ENCODE results near the gene ELMOD2. TPM values are rescaled to one million over a fixed set of nuclear protein-coding genes. Genes with fewer than 3 reads are reported as not detected.

The ELMOD2 gene
- total and polyA plus RNA-seq, 2 of the 13 experiments (the other 11 are each of a cell fraction or from before 2014, with no cell fraction given), result 10.2 to 38.1 TPM

DNA sequence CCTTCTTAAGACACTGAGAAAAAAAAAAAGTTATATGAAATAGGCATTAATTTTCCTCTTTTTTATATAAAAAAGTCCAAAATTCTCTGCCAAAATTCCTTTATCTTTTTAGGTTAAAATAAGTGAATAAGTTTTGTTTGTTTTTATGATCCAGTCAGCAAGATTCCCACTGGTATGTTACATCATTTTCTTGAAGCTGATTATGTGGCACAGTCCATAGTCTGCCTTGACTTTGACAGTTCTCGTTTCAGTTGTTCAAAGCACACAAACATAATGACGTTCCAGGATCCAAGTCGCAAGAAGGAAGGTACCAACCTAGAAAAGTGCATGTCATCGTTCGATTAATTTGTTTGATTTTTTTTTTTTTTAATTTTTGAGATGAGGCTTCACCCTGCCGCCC, 35.7 kb downstream of the ELMOD2 start:
- in situ Hi-C loops (cut with HindIII; ENCODE audit: extremely low pct_ligation_motif_present, low pct_unique_long_range_greater_than_20kb), result no loop called here
- intact Hi-C loops (cut with micrococcal nuclease; ENCODE audit: unreplicated experiment), result no loop called here
- FAIRE-seq (no peak), ATAC-seq (no peak), DNase-seq (ENCODE audit: low spot score) (no peak)
- Histone ChIP-seq H3K4me2 (ENCODE audit: low read depth, low read length) (no peak overlapping the region), H3K9me3 (ENCODE audit: low read length) (no peaks in the 10 kb centered on the region), H3K36me3 (replicated peaks in 1 of 2; ENCODE audit: control insufficient read depth in 1 of 2, insufficient read depth in 2 of 2, low read length in 2 of 2) (no peaks in the 10 kb centered on the region), H2AFZ (ENCODE audit: low read length) (no peak overlapping the region), H3K9ac (ENCODE audit: insufficient read depth, low read depth, low read length) (no peak overlapping the region), H3K4me1 (ENCODE audit: insufficient read depth, low read length) (no peaks in the 10 kb centered on the region), H3K4me3 (replicated peaks in 1 of 3; ENCODE audit: insufficient read depth in 1 of 3, low read depth in 2 of 3, low read length in 3 of 3) (no peak overlapping the region), H3K27me3 (ENCODE audit: control insufficient read depth in 1 of 2, insufficient read depth in 2 of 2, low read length in 2 of 2) (no peaks in the 10 kb centered on the region), H3K79me2 (ENCODE audit: insufficient read depth, low read length) (no peaks in the 10 kb centered on the region), H3K27ac (ENCODE audit: extremely low read length, insufficient read depth, low read length) (no peak overlapping the region), H4K20me1 (ENCODE audit: insufficient read depth, low read length) (no peaks in the 10 kb centered on the region)
- 50% methylated on average over 6 of the region's 6 CpGs for WGBS (ENCODE audit: low lambda C conversion rate)
- no TSS peak for BruUV-seq (replicated peaks)
- ChIA-PET POLR2A (no interaction called here), CTCF (ENCODE audit: low intra/inter-chr PET ratio, low total read pairs) (no interaction called here)
- TF ChIP-seq ZNF557 (CRISPR knock-in tag; IDR thresholded peaks at IDR 0.05), result no peak
- TF ChIP-seq ZNF547 (CRISPR knock-in tag; IDR thresholded peaks at IDR 0.05), result no peak
- TF ChIP-seq PPARG (CRISPR knock-in tag; conservative IDR thresholded peaks at IDR 0.05), result no peak
- TF ChIP-seq, protein P1, sequence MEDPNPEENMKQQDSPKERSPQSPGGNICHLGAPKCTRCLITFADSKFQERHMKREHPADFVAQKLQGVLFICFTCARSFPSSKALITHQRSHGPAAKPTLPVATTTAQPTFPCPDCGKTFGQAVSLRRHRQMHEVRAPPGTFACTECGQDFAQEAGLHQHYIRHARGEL (CRISPR knock-in tag; IDR thresholded peaks at IDR 0.05), result no peak
- TF ChIP-seq ZNF446 (CRISPR knock-in tag; IDR thresholded peaks at IDR 0.05), result no peak
- no peak for TF ChIP-seq GMEB1 (CRISPR knock-in tag; IDR thresholded peaks at IDR 0.05; ENCODE audit: borderline replicate concordance)
- TF ChIP-seq CC2D1A (CRISPR knock-in tag; IDR thresholded peaks at IDR 0.05), result no peak
